H1 (cell line): ENCODE measurements around the gene MITF. TPM values are rescaled to one million over a fixed set of nuclear protein-coding genes. Genes with fewer than 3 reads are reported as not detected.

Experiments used
- CTCF ChIA-PET: fragments of 300-600 bp; sonication (Branson Sonifier 250); formaldehyde crosslinking; loops from one replicate; lab custom pipeline; 2021; ENCODE audit not compliant: partially characterized antibody; lab: Charles Lee
- POLR2A ChIA-PET: fragments of 300-600 bp; sonication (Branson Sonifier 250); formaldehyde crosslinking; loops from one replicate; lab custom pipeline; 2021; ENCODE audit warnings: inconsistent platforms; ENCODE audit not compliant: partially characterized antibody; lab: Charles Lee
- DNase-seq, 2 experiments: peaks; one replicate each; pipeline versions ENCODE4 v3.0.0 to v3.0.0-alpha.2; 2010 to 2022; ENCODE audit warnings: low spot score in 2 of 2, low read depth in 1 of 2, mixed read lengths in 1 of 2
- FAIRE-seq: peaks from 2 replicates; lab custom pipeline; 2011; peaks lifted over from hg19 to GRCh38; lab: Jason Lieb, UNC
- H2AFZ ChIP-seq: 2 replicates; pipeline ENCODE4 v1.8.1; 2012; ENCODE audit warnings: low read length, inconsistent platforms
- H2AK5ac ChIP-seq: 2 replicates; pipeline ENCODE4 v1.6.1; 2013; ENCODE audit warnings: low read depth, low read length
- H2BK120ac ChIP-seq: replicated peaks from 2 replicates; pipeline ENCODE3; 2013; ENCODE audit warnings: low read depth, low read length, inconsistent platforms
- H2BK12ac ChIP-seq: 2 replicates; pipeline ENCODE4 v1.6.1; 2013; ENCODE audit warnings: low read depth, low read length
- H2BK15ac ChIP-seq: 2 replicates; pipeline ENCODE4 v1.6.1; 2013; ENCODE audit warnings: low read length
- H2BK20ac ChIP-seq: 2 replicates; pipeline ENCODE4 v1.6.1; 2013; ENCODE audit warnings: low read length
- H2BK5ac ChIP-seq: 2 replicates; pipeline ENCODE4 v1.6.1; 2013; ENCODE audit warnings: low read depth, low read length
- H3K14ac ChIP-seq: 2 replicates; pipeline ENCODE4 v1.6.1; 2013; ENCODE audit warnings: inconsistent platforms; ENCODE audit not compliant: insufficient read length
- H3K18ac ChIP-seq: 2 replicates; pipeline ENCODE4 v1.6.1; 2013; ENCODE audit warnings: low read length; ENCODE audit errors: extremely low read depth
- H3K23ac ChIP-seq: 2 replicates; pipeline ENCODE4 v1.6.1; 2013; ENCODE audit warnings: inconsistent platforms; ENCODE audit not compliant: insufficient read length
- H3K23me2 ChIP-seq: 2 replicates; pipeline ENCODE4 v1.6.1; 2013; ENCODE audit warnings: low read depth, low read length
- H3K27ac ChIP-seq: 2 replicates; pipeline ENCODE4 v1.6.1; 2011; ENCODE audit warnings: low read depth, low read length, inconsistent platforms
- H3K27me3 ChIP-seq, 4 experiments: replicated peaks in 1 of 4; 1 replicate in 1 of 4; 2 replicates in 3 of 4; pipeline versions ENCODE4 v1.6.1 to v1.8.1; 2011 to 2013; ENCODE audit warnings: low read length in 3 of 4, mild to moderate bottlenecking in 3 of 4, inconsistent platforms in 2 of 4, mixed read lengths in 2 of 4, moderate library complexity in 1 of 4; ENCODE audit not compliant: control insufficient read depth in 3 of 4, insufficient read depth in 3 of 4; ENCODE audit errors: extremely low read depth in 1 of 4
- H3K36me3 ChIP-seq, 4 experiments: 2 replicates each; pipeline versions ENCODE4 v1.6.1 to v1.8.1; 2011 to 2013; ENCODE audit warnings: mild to moderate bottlenecking in 4 of 4, low read length in 3 of 4, moderate library complexity in 2 of 4, control low read depth in 1 of 4, inconsistent platforms in 1 of 4; ENCODE audit not compliant: insufficient read depth in 4 of 4, control insufficient read depth in 2 of 4
- H3K4ac ChIP-seq: replicated peaks from 2 replicates; pipeline ENCODE3; 2013; ENCODE audit warnings: low read length, low read depth, mixed read lengths, inconsistent platforms; ENCODE audit not compliant: insufficient read length
- H3K4me1 ChIP-seq, 4 experiments: replicated peaks in 1 of 4; 1 replicate in 1 of 4; 2 replicates in 3 of 4; pipeline versions ENCODE4 v1.6.1 to v1.8.1; 2011 to 2013; ENCODE audit warnings: low read length in 3 of 4, inconsistent platforms in 2 of 4, mixed read lengths in 1 of 4; ENCODE audit not compliant: insufficient read depth in 4 of 4, control insufficient read depth in 3 of 4
- H3K4me2 ChIP-seq, 2 experiments: 2 replicates each; pipeline versions ENCODE4 v1.6.1 to v1.8.1; 2011 to 2013; ENCODE audit warnings: low read depth in 2 of 2, low read length in 2 of 2, control low read depth in 1 of 2, inconsistent platforms in 1 of 2, mild to moderate bottlenecking in 1 of 2; ENCODE audit not compliant: insufficient read depth in 1 of 2
- H3K4me3 ChIP-seq, 4 experiments: fragments of 200-600, 300-600 bp in 1 of 4; sonication (generic), shearing (Covaris generic), sonication (Bioruptor Twin) in 1 of 4; 2 replicates each; pipeline versions ENCODE4 v1.5.1 to v1.8.1; 2011 to 2016; ENCODE audit warnings: low read length in 4 of 4, low read depth in 3 of 4, control low read depth in 2 of 4, inconsistent platforms in 2 of 4, mild to moderate bottlenecking in 2 of 4, mixed read lengths in 1 of 4, moderate library complexity in 1 of 4; ENCODE audit not compliant: insufficient read depth in 2 of 4; ENCODE audit errors: extremely low read depth in 1 of 4
- H3K56ac ChIP-seq: replicated peaks from 2 replicates; pipeline ENCODE3; 2013; ENCODE audit warnings: low read depth, mild to moderate bottlenecking, mixed read lengths, low read length, inconsistent platforms; ENCODE audit not compliant: insufficient read length
- H3K79me1 ChIP-seq: 2 replicates; pipeline ENCODE4 v1.6.1; 2013; ENCODE audit warnings: low read depth, low read length, control low read depth
- H3K79me2 ChIP-seq, 2 experiments: 2 replicates each; pipeline versions ENCODE4 v1.6.1 to v1.8.1; 2012 to 2013; ENCODE audit warnings: low read length in 2 of 2, mild to moderate bottlenecking in 2 of 2, inconsistent platforms in 1 of 2; ENCODE audit not compliant: insufficient read depth in 2 of 2, control insufficient read depth in 1 of 2
- H3K9ac ChIP-seq, 4 experiments: replicated peaks in 1 of 4; 1 replicate in 1 of 4; 2 replicates in 3 of 4; pipeline versions ENCODE4 v1.6.1 to v1.8.1; 2011 to 2013; ENCODE audit warnings: low read depth in 3 of 4, low read length in 3 of 4, control low read depth in 2 of 4, mild to moderate bottlenecking in 2 of 4, moderate library complexity in 2 of 4, inconsistent platforms in 1 of 4; ENCODE audit errors: extremely low read depth in 1 of 4
- H3K9me3 ChIP-seq, 2 experiments: 2 replicates each; pipeline versions ENCODE4 v1.6.1 to v1.8.1; 2012 to 2013; ENCODE audit warnings: mild to moderate bottlenecking in 2 of 2, moderate library complexity in 2 of 2, control low read depth in 1 of 2, inconsistent platforms in 1 of 2, low read depth in 1 of 2, low read length in 1 of 2, mixed read lengths in 1 of 2; ENCODE audit not compliant: insufficient read depth in 2 of 2
- H4K20me1 ChIP-seq, 2 experiments: replicated peaks in 1 of 2; 2 replicates each; pipeline versions ENCODE3 to v1.8.1; 2011 to 2013; ENCODE audit warnings: inconsistent platforms in 2 of 2, low read length in 2 of 2, mild to moderate bottlenecking in 1 of 2; ENCODE audit not compliant: insufficient read depth in 2 of 2, control insufficient read depth in 1 of 2
- H4K5ac ChIP-seq: 2 replicates; pipeline ENCODE4 v1.6.1; 2013; ENCODE audit warnings: low read length, low read depth, mixed read lengths, inconsistent platforms; ENCODE audit not compliant: insufficient read length
- H4K8ac ChIP-seq: 2 replicates; pipeline ENCODE4 v1.8.0; 2013; ENCODE audit warnings: mild to moderate bottlenecking, moderate library complexity, low read length, inconsistent platforms; ENCODE audit not compliant: insufficient read depth; ENCODE audit errors: extremely low read depth
- H4K91ac ChIP-seq: replicated peaks from 2 replicates; pipeline ENCODE3; 2013; ENCODE audit warnings: low read length, mixed read lengths, inconsistent platforms; ENCODE audit not compliant: insufficient read length
- BACH1 ChIP-seq: IDR thresholded peaks from 2 replicates; pipeline ENCODE4 v1.6.1; 2012; ENCODE audit warnings: low read length, improper control_type of control experiment
- BCL11A ChIP-seq, 2 experiments: IDR thresholded peaks; one replicate each; pipeline ENCODE4 v1.6.1; 2011; ENCODE audit warnings: low read depth in 2 of 2, low read length in 2 of 2, mild to moderate bottlenecking in 2 of 2
- EP300 ChIP-seq, 2 experiments: IDR thresholded peaks; 1 replicate in 1 of 2; 2 replicates in 1 of 2; pipeline ENCODE4 v1.6.1; 2011 to 2012; ENCODE audit warnings: low read depth in 2 of 2, low read length in 2 of 2, mild to moderate bottlenecking in 2 of 2, borderline replicate concordance in 1 of 2, inconsistent platforms in 1 of 2, moderate library complexity in 1 of 2
- KDM5A ChIP-seq: fragments of 200-600 bp; IDR thresholded peaks from 2 replicates; pipeline ENCODE4 v1.7.1; 2012; ENCODE audit warnings: mild to moderate bottlenecking, low read length, inconsistent platforms, mixed read lengths
- USF2 ChIP-seq: IDR thresholded peaks from 2 replicates; pipeline ENCODE4 v1.6.1; 2011; ENCODE audit warnings: low read length, improper control_type of control experiment
- WGBS, 2 experiments: shearing (Covaris generic) in 1 of 2; methylation state at CpG; one replicate each; pipeline versions ENCODE4 v1.1.6 to v1.1.7; 2013 to 2015; ENCODE audit warnings: low lambda C conversion rate in 2 of 2, mixed read lengths in 2 of 2, inconsistent platforms in 1 of 2, low coverage in 1 of 2, missing lambda C conversion rate in 1 of 2; ENCODE audit not compliant: insufficient replicate concordance in 2 of 2, insufficient coverage in 1 of 2, insufficient read length in 1 of 2; ENCODE audit errors: extremely low coverage in 1 of 2, missing lambda C conversion rate in 1 of 2; 5-methylcytosine and 5-hydroxymethylcytosine counted together
- polyA plus RNA-seq, 7 experiments: library from polyadenylated mRNA; depleted of rRNA in 3 of 7; stranded (reverse) in 5 of 7; unstranded in 2 of 7; fragments of >200 nt in 5 of 7; fragments of 200-250 nt in 2 of 7; gene quantifications; 1 replicate in 5 of 7; 2 replicates in 1 of 7; 4 replicates in 1 of 7; pipeline versions ENCODE4 v1.2.1 to v1.2.3, GENCODE V29; 2011 to 2013; ENCODE audit warnings: missing spikeins in 2 of 7, mixed read lengths in 2 of 7
- total RNA-seq: library from RNA; stranded (reverse); fragmentation: NEBNext Ultra II Directional; extraction: Animal tissue kit (Norgen Biotek cat#: 25700); gene quantifications from 2 replicates; pipeline ENCODE4 v1.2.1, GENCODE V29; 2021
- TF ChIP-seq, protein P1 (sequence below): IDR thresholded peaks from 2 replicates; pipeline ENCODE4 v1.6.1; 2012; ENCODE audit warnings: inconsistent platforms

The MITF gene
- total and polyA plus RNA-seq, 2 of the 8 experiments (the other 6 are each of a cell fraction or from before 2014, with no cell fraction given): 0.53 to 1.4 TPM

- H3K79me1 ChIP-seq: no peaks in the 10 kb centered on the region
- no peak for FAIRE-seq
- H4K20me1 ChIP-seq: no peaks in the 10 kb centered on the region
- H3K23me2 ChIP-seq: no peaks in the 10 kb centered on the region
- H3K4ac ChIP-seq: no peak overlapping the region
- no peak overlapping the region for H3K14ac ChIP-seq
- no peak overlapping the region for H3K27ac ChIP-seq
- H3K18ac ChIP-seq: no peak overlapping the region
- H2BK20ac ChIP-seq: no peak overlapping the region
- H3K4me3 ChIP-seq: no peak overlapping the region
- H2AK5ac ChIP-seq: no peak overlapping the region
- 88% methylated on average over 3 of the region's 3 CpGs; no CpG with 5 or more reads in 1 of the 2 experiments for WGBS, 2 experiments
- H2BK15ac ChIP-seq: no peak overlapping the region
- H2BK120ac ChIP-seq: no peak overlapping the region
- ChIA-PET POLR2A (no interaction called here), CTCF (no interaction called here)
- no peak overlapping the region for H4K5ac ChIP-seq
- no peaks in the 10 kb centered on the region for H3K9me3 ChIP-seq
- TF ChIP-seq, protein P1, sequence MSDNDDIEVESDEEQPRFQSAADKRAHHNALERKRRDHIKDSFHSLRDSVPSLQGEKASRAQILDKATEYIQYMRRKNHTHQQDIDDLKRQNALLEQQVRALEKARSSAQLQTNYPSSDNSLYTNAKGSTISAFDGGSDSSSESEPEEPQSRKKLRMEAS: no peak
- TF ChIP-seq EP300 (IDR thresholded peaks at IDR 0.05; ENCODE audit: borderline replicate concordance in 1 of 2, low read depth in 2 of 2, low read length in 2 of 2): no peak
- TF ChIP-seq BCL11A (IDR thresholded peaks at IDR 0.05; ENCODE audit: low read depth in 2 of 2, low read length in 2 of 2): no peak
- TF ChIP-seq BACH1: no peak
- no peak for TF ChIP-seq KDM5A
- TF ChIP-seq USF2: no peak
- H3K9ac ChIP-seq: no peak overlapping the region
- no peak overlapping the region for H4K91ac ChIP-seq
- no peak overlapping the region for H4K8ac ChIP-seq
- no peaks in the 10 kb centered on the region for H3K36me3 ChIP-seq
- no peaks in the 10 kb centered on the region for H3K4me1 ChIP-seq
- H2BK5ac ChIP-seq: no peak overlapping the region
- no peak overlapping the region for H2BK12ac ChIP-seq
- DNase-seq: no peak
- no peaks in the 10 kb centered on the region for H3K27me3 ChIP-seq
- H3K56ac ChIP-seq: no peak overlapping the region
- H2AFZ ChIP-seq: no peak overlapping the region
- no peak overlapping the region for H3K4me2 ChIP-seq
- no peak overlapping the region for H3K23ac ChIP-seq
- no peaks in the 10 kb centered on the region for H3K79me2 ChIP-seq
These were observed 37.0 kb downstream of the MITF start for GRCh38 chr3:69776289-69776688.
